RCC 7860 (cell line): ENCODE measurements around the gene LRFN2.

ENCODE experiments used
- DNase-seq: peaks from one replicate; pipeline ENCODE4 v3.0.0-alpha.2; 2015; ENCODE audit warnings: low spot score
- FAIRE-seq: peaks from 2 replicates; lab custom pipeline; 2012; peaks lifted over from hg19 to GRCh38; lab: Jason Lieb, UNC

The LRFN2 gene

DNA sequence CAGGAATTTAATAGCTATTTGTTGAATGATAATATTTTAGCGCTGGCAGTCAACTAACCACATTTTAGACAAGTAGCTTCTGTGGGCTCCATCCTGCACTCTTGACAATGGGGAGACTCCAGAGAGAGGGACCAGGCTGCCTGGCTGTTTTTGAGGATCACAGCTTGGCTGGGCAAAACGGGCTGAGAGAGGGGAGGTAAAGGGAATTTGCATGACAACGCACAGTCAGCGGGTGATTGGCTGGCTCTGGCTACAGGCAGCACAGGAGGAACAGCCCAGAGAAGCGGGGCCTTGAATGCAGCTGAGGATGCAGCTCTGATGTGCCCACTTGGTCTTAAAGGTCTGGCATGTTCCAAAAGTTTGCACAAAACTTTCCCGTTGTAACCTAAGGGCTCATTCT is 41.2 kb downstream of the LRFN2 start:
- FAIRE-seq (no peak), DNase-seq (no peak)

DNA sequence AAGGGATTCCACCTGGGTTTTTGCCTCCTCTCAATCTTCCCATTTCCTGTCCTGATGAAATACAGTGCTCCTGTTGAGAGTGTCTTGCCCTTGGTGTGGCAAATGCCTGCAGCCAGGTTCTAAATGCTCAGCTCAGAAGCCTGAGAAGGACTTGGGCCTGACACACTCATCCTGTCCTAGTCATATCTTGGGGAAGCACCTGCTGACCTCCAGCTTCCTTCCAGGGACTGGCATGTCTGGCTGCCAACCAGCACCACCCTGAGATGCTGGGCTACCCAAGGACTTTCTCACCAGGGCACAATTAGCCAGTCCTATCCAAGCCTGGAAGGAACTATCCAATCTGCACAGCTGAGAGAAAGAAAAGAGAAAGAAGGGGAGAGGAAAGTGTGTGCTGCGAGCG is 43.4 kb downstream of the LRFN2 start:
- DNase-seq (no peak), FAIRE-seq (no peak)

DNA sequence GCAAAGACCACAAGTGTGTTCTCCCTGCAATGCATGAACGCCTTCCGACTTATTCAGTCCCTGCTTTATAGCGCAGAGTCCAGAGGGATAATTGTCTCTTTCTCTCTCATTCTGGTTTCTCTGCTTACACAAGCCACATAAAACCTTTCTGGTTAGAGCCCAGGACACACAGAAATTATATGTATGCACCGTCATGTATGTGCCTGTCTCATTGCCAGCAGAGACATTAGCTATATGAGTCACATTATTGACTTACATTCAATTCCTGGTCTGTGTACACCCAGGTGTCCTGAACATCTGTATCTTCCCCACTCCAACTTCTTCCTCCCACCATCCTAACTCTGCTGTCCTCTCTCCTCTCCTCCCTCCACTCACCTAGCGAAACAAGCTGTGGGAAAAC is 44.0 kb downstream of the LRFN2 start:
- no peak for FAIRE-seq
- DNase-seq, result no peak

DNA sequence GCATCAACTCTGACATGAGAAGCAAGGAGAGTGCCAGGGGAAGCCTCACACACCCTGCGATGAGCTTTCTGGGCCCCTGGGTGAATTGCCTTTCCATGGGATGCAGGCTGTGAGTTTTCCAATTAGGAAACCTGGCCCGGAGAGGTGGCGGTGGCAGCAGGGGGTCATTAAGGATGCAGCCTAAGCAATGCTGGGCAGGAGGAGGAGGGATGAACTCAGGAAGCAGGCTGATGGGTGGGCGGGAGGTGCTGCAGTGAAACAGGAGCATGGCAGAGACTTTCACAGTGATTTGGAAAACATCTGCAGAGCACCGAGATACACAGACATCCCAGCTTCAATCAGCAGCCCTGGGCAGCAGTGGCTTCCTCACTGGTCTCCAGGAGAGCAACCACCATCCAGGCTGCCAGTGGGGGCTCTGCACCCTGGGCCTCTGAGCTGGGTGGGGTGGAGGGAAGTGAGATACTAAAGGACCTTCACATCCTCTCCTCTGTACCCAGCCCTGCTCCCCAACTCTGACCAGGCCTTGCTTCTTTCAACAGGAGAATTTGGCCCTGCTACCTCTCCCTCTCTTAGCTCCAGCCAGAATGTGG is 44.9 kb downstream of the LRFN2 start:
- FAIRE-seq, result no peak
- DNase-seq, result no peak

DNA sequence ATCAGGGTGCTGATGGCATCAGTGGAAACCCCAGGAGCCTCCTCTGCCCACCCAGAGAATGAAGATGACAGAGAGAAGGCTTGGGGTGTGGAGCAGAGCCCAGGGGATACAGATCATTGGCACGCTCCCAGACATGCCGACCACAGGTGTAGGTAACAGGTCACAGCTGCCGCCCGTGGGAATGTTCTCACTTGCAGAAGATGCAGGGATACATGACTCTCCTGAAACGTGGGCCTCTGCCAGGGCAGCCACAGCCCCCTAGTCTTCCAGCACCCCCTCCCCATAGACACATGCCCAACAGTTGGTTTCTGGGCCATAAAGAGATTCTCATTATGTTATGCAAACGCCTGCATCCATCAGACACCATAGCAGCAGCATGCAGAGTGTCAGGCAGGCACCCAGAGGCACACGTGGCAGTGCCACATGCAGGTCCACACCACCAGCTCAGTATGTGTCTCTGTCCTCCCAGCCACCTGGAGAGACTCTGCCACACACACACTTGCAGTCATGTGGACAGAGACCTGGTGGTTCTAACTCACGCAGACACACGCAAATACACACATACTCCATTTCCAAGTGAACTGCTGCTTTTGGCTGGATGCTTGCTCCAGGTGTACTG is 45.5 kb downstream of the LRFN2 start:
- FAIRE-seq (no peak), DNase-seq (no peak)

DNA sequence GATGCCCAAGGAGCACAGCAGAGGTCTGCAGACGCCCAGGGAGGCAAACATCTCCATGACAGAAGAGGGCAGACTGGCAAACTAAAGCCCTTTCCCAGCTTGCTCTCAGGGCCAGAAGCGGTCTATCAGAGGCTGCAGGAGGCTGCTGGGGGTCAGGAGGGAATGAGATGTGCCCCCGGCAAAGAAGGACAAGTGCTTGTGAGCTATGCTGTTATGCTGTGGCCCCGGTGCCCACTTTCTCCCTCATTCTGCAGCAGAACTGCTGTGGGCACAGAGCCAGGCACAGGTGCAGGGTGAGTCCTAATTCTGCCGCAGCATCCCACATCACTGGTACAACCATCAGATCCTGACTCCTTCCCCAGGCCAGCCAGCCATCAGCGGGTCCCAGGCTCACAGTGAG is 46.4 kb downstream of the LRFN2 start:
- FAIRE-seq, result no peak

DNA sequence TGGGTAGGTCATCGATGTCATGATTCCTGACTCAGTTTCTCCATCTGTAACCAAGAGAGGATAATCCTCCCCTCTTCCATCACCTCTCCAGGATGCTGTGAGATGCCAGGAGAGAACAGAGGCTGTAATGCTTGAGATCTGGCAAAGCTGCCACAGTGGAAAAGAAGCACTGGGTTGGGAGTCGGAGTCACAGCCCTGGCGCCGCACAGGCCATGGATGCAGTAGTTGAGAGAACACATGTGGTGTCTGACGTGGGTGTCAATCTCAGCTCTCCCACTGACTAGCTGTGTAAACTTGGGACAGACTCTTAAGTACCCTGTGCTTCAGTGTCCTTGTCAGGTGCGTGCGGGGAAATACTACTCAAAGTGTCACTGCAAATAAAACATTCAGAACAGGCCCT is 47.3 kb downstream of the LRFN2 start:
- no peak for FAIRE-seq
- no peak for DNase-seq

More for the DNA sequence above, 46.4 kb downstream of the LRFN2 start:
- no peak for DNase-seq

DNA sequence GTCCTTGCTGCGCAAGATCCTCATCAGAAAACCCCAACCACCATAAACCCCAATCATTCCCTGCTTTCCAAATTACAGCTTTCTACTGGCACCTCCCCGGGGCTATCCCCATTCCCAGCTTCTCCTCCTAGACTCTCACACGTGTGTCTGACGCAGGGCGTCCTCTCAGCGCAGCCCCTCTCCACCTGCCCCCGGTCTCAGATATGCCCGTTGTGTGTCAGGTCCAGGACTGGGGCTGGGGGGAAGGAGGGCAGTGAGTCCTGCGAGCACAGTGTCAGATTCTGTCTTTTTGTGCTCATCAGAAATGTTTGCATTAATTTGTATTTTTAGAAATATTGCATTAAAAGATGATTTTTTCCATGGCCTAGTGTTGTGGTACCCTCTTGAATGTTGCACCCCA is 48.6 kb downstream of the LRFN2 start:
- DNase-seq, result no peak
- FAIRE-seq, result no peak

DNA sequence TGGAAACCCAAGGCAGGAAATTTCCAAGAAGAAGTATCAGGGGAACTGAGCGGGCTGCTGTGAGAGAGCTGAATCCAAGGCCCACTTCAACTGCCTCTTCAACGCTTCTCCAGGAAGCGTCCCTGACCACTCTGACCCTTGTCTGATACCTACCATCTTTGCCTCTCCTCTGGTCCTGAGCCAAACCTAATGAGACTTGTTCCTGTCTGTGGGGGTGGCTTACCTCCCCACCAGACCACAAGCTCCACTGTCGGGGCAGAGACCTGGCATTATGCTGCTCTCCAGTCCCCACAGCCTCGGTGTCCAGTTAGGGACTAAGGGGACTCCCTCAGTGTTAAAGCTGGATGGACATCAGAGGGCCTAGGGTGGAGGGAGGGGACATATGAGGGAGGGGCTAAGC is 49.7 kb downstream of the LRFN2 start:
- DNase-seq (no peak), FAIRE-seq (no peak)

DNA sequence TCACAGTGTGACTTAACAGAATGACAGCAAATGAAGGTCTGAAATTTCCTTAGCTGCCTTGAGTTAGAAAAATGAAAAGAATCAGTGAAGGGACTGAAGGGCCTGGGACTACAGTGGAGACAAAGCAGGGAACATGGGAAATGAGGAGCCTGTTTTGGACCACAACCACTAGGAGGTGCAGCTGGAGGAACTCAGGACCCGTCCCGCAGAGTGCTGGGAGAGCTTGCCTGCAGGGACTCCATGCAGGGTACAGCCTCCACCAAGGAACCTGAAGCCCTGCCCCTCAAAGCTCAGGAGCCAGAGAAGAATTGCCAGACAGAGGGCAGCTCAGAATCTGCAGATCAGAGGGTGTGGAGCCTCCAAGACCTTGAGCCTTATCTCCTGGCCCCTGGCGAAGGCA is 50.7 kb downstream of the LRFN2 start:
- DNase-seq (no peak), FAIRE-seq (no peak)

DNA sequence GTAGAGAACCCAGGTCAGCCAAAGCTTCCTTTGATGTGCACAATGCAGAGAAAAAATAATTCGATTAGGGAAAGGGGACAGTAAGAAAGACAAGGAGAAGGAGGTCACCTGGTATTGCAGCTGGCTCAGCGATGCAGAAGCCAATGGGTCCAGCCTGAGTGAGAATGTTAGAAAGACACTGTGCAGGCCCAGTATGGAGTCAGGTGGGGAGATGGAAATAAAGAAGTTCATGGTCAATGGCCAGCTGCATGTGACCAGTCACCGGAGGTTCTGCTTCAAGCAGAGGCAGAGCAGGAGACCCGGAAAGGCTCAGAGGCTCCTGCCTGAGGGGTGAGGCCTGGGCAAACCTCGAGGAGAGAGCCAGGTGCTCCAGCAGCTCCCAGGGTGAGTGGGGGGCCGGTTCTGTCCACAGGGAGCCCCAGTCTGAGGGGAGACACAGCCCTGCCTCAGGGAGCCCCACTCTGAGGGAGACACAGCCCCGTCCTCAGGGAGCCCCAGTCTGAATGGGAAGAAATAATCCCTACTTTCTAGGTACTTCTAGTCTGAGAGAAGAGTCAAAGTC is 51.3 kb downstream of the LRFN2 start:
- DNase-seq (no peak), FAIRE-seq (no peak)

DNA sequence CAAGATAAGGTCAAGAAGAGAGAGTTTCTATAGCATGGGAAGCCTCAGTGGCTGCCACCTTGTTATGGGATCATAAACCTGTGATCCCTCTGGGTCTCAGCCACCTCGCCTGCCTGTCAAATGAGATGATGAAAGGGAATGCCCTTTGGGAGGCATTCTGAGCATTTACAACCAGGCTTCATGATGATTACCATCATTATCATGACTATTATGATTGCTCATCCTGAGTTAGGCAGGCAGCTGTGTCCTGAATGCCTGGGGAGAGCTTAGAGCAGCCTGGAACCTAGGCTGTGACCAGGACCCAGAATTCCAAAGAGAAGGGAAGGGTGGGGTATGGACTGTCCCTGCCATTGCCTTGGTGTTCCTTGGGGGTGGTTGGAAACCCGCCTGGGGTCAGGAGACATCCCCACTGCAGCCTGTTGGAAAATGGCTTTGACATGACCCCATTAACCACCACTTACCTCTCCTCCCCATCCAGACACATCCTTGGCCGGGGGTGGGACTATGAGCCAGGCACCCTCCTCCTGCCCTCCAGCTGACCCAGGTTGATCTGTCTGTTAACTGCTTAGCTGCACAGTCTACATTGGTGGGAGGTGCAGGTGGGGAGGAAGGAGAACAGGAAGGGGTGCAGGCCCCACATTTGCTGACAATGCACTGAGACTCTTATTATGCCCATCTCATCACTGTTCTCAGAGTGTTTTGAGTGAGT is 51.9 kb downstream of the LRFN2 start:
- no peak for DNase-seq
- FAIRE-seq, result no peak

DNA sequence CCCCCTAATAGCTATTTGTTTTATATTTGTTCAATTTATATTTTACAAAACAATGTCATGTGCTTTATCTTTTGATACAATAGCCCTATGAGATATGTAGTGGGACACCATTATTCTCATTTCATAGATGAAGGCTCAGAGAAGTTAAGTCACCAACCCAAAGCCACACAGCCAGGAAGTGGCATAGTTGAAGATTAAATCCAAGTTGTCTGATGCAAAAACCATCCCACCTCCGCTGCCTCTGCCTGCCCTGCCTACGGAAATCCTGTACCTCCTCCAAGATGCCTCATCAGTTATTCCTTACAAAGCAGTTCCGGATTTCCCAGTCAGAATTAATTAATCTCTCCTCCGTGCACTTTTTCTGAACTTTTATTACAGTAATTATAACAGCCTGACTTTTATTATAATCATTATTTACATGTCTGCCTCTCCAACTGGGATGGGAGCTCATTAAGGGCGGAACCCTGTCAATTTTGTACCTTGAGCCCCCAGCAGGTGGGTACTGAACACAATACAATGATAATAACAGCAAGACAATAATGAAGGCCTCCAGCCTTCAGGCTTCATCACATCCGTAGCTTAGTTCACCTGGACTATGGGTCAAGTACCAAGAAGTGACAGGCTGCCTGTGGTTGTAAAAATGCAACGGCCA is 54.7 kb downstream of the LRFN2 start:
- DNase-seq (no peak), FAIRE-seq (no peak)

DNA sequence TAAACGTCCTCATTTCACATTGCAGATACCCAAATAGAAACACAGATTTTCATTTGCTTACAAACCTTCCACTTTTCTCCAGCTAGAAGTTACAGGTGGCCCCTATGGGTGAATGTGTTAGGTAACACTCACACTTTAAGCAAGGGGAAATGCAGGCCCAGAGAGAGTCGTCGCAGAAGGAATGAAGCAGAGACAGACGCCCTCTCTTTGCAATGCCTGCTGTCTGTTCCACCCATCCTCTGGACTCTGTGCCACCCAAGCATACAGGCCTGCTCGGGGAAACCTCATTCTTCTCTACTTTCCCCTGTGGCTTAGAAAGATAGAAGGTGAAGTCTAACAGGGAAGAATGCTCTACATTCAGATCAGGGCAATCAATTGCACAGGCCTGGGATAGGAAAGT is 57.2 kb downstream of the LRFN2 start:
- no peak for FAIRE-seq

DNA sequence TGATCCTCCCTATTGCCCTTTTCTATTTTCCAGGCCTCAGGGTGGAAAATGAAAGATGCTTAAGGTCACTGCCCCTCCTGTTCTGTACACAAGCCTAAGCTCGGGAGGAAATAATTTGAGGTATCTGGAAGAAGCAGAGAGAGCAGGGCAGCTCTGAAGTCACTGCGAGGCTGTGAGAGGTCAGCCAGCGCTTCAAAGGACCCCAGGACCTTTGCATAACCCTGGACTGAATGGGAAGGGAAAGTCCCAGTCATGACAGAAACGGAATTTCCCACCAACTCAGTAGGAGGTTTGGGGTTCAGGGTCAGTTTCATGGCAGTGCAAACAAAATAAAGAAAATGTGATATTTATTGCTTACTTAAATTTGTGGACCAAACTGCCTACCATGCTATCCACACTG is 58.1 kb downstream of the LRFN2 start:
- DNase-seq, result no peak
- no peak for FAIRE-seq

More for the DNA sequence above, 57.2 kb downstream of the LRFN2 start:
- DNase-seq, result no peak

DNA sequence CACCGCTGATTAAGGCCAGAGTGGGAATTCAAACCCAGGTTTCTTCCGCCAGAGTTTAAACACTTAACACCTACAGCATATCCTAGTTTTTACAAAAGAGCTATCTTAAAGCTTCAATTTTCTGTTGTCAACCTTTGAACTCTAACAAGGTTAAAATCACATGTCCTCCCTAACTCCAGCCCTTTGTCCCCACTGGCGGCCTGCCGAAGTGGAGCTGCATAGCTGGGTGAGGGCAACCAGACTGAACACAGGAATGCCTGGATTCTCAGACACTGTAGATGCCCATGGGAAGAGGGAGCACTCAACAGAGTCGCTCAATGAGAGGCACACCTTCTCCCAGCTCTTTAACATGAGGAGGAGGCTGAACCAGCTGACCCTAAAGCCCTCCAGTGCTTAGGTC is 59.1 kb downstream of the LRFN2 start:
- no peak for DNase-seq
- no peak for FAIRE-seq

DNA sequence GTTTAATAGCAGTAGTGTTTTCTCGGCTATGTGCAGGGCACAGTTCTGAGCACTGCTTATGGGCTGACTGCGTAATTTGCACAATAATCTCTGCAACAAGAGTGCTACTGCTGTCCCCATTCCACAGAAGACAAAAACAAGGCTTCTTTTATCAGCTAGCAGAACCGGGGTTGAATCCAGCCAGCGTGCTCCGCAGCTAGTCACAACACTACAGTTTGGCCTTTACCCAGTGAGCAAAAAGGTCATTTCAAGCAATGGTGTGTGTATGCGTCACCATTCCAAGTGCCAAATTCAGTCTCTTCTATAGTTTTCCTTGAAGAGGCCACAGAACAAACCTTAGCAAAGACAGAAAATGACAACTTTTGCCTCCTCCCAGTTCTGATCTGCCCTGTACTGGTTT is 61.1 kb downstream of the LRFN2 start:
- DNase-seq, result no peak
- no peak for FAIRE-seq

DNA sequence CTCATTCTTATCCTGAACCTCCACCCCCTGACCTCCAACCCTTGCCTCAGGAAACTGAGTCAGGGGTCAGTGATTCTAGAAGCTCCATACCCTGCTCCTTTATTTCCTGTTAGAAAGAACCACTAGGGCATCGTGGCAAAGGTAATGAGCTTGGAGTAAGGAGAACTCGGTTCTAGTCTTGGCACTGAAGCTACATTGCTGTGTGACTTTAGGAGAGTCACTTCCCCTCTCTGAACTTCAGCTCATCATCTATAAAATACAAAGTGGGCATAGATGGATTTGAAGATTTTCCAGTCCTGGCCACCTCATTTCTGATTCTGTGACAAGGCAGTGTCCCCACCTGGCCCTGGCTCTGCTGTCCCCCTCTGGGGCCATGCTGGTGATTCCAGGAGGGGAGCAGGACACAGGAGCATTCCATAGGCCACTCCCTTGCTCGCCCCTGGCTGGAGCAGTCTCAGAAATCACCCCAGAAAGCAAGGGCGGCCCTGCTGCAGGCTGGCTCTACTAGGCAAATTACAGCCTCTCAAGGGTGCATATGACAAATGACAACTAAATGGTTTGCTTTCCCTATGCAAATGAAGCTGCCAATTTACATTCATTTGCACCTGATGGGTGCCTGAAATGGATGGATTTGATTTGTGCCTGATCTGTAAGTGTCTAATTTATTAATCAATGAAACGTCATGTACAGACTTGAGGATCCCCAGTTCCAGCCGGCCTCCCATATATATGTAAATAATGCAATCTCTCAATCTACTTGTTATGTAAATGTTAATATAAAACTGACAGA is 62.2 kb downstream of the LRFN2 start:
- DNase-seq (no peak), FAIRE-seq (no peak)

DNA sequence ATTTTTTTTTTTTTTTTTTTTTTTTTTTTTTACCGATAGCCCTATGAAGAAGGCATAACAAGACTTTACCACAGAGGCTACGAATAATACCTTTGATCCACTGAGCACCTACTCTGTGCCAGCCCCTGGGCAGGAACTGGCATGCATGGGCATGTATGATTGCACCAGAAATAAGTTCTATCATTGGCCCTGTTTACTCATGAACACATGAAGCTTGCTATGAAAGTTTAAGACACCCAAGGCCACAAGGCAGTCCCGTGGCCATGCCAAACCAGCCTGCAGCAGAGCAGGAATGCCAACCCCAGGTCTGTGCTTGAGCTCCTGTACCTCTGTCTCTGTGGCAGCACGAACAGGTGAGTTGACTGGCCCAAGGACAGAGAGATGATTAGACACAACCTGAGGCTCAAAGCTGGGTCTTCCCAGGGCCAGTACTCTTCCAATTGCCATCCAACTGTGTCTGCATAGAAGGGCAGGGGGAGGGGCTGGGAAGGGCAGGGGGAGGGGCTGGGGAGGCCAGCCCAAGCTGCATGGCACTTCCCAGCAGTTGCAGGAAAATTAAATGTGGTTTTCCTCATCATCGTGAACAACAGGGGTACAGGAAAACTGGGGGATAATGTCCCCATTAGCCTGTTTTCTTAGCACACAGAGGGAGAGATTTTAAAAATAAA is 63.5 kb downstream of the LRFN2 start:
- FAIRE-seq (no peak), DNase-seq (no peak)

DNA sequence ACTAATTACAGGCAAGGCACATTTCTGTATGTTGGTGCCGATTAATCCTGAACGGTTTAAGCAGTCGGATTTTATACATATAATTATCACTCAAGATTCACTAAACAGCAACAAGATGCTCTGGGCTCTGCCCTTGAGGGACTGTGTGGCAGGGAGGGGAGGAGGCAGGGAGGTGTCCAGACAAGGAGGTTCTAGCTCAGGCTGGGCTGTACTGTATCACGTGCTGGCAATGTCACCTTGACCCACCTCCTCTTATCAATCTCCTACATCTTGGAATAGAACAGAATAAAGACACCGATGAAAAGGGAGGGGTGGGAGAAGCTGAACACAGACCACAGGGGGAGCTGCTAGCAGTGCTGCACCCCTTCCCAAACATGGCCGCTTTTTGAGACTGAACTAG is 65.7 kb downstream of the LRFN2 start:
- FAIRE-seq, result no peak
- no peak for DNase-seq
